Measurements from ENCODE around the gene MTUS2. TPM values are rescaled to one million over a fixed set of nuclear protein-coding genes. Genes with fewer than 3 reads are reported as not detected.
A peak's percentile ranks its signal among the peaks of the same experiment; 100 is the strongest.

MTUS2 gene
- total RNA-seq, 2 donors from 2014 or later, result 4.0 to 5.4 TPM

DNA sequence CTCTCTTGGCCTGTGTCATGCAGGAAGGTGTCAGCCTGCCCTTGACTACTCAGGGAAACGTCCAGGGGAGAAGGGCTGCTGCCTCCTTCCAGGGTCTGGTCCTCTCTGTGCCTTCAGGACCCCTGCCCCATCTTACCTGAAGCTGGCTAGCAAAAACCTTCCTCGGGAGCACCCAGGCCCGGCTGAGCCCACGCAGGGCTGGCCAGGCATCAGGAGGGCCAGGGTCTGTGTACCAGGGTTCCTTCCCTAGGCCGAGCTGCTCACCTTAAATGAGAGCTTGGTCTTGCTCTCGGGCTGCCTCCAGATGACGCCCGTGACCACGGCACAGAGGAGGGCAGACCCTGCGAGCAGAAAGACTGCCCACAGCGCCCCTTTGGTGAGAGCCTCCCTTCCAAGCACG, 696.7 kb downstream of the MTUS2 start:
- no peak for ATAC-seq
- no peaks in the 10 kb centered on the region for H3K27me3 ChIP-seq
- WGBS, 2 donors, result 87 to 100% methylated on average over 2 to 12 of the region's 12 CpGs
- DNase-seq, result peak in 1 of 4 donors; percentile 3
- no peak overlapping the region for H3K4me3 ChIP-seq
- peaks cover 0 to 20% of the 10 kb centered on the region in 2 donors for H3K36me3 ChIP-seq (replicated peaks in 1 of 2; ENCODE audit: insufficient read depth in 1 of 2, low read depth in 2 of 2)
- intact Hi-C loops (cut with DNase I), result loop anchor here (10.0 kb wide), 1 partner anchor 598 kb away; no protein-coding TSS in a partner anchor
- no peaks in the 10 kb centered on the region for H3K4me1 ChIP-seq
- H3K9me3 ChIP-seq, result no peaks in the 10 kb centered on the region
- TF ChIP-seq POLR2A (IDR thresholded peaks at IDR 0.05), result no peak
- TF ChIP-seq, protein P1, sequence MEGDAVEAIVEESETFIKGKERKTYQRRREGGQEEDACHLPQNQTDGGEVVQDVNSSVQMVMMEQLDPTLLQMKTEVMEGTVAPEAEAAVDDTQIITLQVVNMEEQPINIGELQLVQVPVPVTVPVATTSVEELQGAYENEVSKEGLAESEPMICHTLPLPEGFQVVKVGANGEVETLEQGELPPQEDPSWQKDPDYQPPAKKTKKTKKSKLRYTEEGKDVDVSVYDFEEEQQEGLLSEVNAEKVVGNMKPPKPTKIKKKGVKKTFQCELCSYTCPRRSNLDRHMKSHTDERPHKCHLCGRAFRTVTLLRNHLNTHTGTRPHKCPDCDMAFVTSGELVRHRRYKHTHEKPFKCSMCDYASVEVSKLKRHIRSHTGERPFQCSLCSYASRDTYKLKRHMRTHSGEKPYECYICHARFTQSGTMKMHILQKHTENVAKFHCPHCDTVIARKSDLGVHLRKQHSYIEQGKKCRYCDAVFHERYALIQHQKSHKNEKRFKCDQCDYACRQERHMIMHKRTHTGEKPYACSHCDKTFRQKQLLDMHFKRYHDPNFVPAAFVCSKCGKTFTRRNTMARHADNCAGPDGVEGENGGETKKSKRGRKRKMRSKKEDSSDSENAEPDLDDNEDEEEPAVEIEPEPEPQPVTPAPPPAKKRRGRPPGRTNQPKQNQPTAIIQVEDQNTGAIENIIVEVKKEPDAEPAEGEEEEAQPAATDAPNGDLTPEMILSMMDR (IDR thresholded peaks at IDR 0.05), result no peak
- no peak overlapping the region for H3K27ac ChIP-seq

DNA sequence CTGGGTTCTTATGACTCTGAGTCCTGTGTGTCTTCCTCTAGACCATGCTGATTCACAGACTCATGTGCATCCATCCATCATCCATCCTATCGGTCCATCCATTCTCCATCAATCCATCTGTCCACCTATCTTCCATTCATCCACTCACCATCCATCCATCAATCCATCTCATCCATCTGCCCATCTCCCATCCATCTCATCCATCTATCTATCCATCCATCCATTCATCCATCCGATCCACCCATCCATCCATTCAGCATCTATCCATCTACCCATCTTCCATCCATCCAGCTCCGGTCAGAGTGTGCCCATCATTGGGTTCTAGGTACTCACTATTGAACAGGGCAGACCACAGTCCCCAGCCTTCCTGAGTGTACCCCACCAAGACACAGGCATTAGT, 699.8 kb downstream of the MTUS2 start:
- Histone ChIP-seq H3K36me3 (replicated peaks in 1 of 2; ENCODE audit: insufficient read depth in 1 of 2, low read depth in 2 of 2) (peaks cover 0 to 24% of the 10 kb centered on the region in 2 donors), H3K27ac (no peak overlapping the region)
- no peak for DNase-seq

DNA sequence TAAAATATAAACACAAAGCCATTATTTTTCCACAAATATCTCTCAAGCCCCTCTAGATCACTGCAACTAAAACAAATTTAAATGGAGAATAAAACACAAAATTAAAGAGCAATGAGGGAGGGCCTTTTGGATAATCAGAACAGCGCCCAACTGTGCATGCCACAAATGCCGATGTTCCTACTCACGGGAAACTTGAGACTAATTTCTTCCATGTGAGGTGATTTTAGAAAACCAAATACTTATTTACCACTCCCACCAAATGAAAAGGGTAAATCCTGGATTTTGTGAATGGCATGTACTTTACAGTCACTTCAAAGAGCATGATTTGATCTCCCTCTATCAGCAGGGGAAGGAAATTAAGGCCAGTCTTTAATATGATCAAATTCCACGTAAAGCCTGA, 700.5 kb downstream of the MTUS2 start:
- Histone ChIP-seq H3K4me3 (no peak overlapping the region), H3K9me3 (no peaks in the 10 kb centered on the region), H3K4me1 (no peaks in the 10 kb centered on the region), H3K36me3 (replicated peaks in 1 of 2; ENCODE audit: insufficient read depth in 1 of 2, low read depth in 2 of 2) (peaks cover 0 to 22% of the 10 kb centered on the region in 2 donors), H3K27ac (no peak overlapping the region), H3K27me3 (no peaks in the 10 kb centered on the region)
- ATAC-seq, result no peak
- DNase-seq, result no peak
- WGBS, 2 donors, result 88 to 91% methylated on average over 4 of the region's 4 CpGs
- no peak for TF ChIP-seq POLR2A (IDR thresholded peaks at IDR 0.05)
- TF ChIP-seq, protein P1 (IDR thresholded peaks at IDR 0.05), result no peak
- intact Hi-C loops (cut with DNase I), result no loop called here

More for the DNA sequence above, 699.8 kb downstream of the MTUS2 start:
- 93% methylated on average over 3 of the region's 3 CpGs for WGBS, 2 donors
- intact Hi-C loops (cut with DNase I), result loop anchor here (10.0 kb wide), 1 partner anchor 595 kb away; no protein-coding TSS in a partner anchor
- ATAC-seq, result no peak
- no peak for TF ChIP-seq POLR2A (IDR thresholded peaks at IDR 0.05)
- TF ChIP-seq, protein P1 (IDR thresholded peaks at IDR 0.05), result no peak
- H3K9me3 ChIP-seq, result no peaks in the 10 kb centered on the region
- H3K4me3 ChIP-seq, result no peak overlapping the region
- no peaks in the 10 kb centered on the region for H3K4me1 ChIP-seq
- H3K27me3 ChIP-seq, result no peaks in the 10 kb centered on the region

DNA sequence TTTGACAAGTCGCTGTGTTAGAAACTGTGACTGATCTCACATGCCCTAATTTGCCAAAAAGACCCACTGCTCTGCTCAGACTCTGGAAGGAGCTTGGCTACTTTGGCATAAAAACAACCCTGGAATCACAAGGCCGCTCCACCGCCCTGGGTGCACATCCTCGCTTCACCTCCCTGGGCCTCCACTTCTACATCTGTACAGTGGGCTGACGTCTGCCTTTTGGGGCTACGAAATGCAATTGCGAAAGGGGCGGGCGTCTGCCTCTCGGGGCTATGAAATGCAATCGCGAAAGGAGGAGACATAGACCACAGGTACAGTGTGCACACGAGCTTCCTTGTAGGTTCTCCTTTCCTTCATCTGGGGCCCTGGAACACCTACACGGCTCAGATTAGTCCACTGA, 701.2 kb downstream of the MTUS2 start:
- intact Hi-C loops (cut with DNase I), result no loop called here
- 88 to 90% methylated on average over 14 of the region's 14 CpGs for WGBS, 2 donors
- ATAC-seq, result no peak
- Histone ChIP-seq H3K36me3 (replicated peaks in 1 of 2; ENCODE audit: insufficient read depth in 1 of 2, low read depth in 2 of 2) (peaks cover 0 to 17% of the 10 kb centered on the region in 2 donors), H3K27ac (no peak overlapping the region), H3K4me1 (no peaks in the 10 kb centered on the region), H3K9me3 (no peaks in the 10 kb centered on the region), H3K4me3 (no peak overlapping the region), H3K27me3 (no peaks in the 10 kb centered on the region)
- DNase-seq, result no peak
- TF ChIP-seq, protein P1 (IDR thresholded peaks at IDR 0.05), result no peak

DNA sequence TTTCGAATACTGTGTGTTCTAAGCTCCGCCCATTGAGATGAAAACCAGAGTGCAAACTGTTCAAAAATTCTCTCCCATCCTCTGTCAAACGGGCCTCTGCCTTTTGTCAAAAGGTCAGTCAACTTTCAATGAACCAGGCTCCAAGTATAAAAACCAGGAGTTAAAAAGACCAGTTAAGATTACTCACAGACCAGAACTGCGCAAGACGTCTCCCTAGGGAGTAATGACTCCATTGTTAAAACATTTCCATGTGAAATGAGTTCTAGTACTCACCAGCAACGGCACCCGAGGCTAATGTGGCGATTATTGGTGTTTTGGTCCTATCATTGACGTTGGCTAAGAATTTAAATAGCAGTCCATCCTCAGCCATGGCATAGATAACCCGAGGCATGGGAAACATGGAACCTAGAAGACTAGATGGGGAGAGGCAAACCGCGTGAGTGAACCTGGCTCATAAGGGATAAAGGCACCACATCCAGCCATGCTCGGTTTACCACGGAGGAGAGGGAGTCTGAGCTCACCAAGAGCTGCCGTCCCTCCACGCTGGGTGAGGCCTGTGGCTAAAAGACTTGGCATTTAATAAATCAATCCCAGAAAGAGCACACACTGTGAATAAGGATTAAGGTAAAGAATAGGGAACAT, 702.0 kb downstream of the MTUS2 start:
- intact Hi-C loops (cut with DNase I), result no loop called here
- no peaks in the 10 kb centered on the region for H3K27me3 ChIP-seq
- H3K36me3 ChIP-seq (replicated peaks in 1 of 2; ENCODE audit: insufficient read depth in 1 of 2, low read depth in 2 of 2), result peaks cover 0 to 9% of the 10 kb centered on the region in 2 donors
- DNase-seq (peak in 1 of 4 donors; percentile 48), ATAC-seq (peak; percentile 63)
- no peaks in the 10 kb centered on the region for H3K4me1 ChIP-seq
- H3K9me3 ChIP-seq, result no peaks in the 10 kb centered on the region
- H3K4me3 ChIP-seq, result no peak overlapping the region
- TF ChIP-seq, protein P1 (IDR thresholded peaks at IDR 0.05), result no peak
- TF ChIP-seq POLR2A (IDR thresholded peaks at IDR 0.05), result no peak
- H3K27ac ChIP-seq, result no peak overlapping the region
- WGBS, 2 donors, result 83 to 88% methylated on average over 16 of the region's 16 CpGs

All from body of pancreas (tissue), 4 donors.